IMR-90 (cell line): ENCODE measurements around the gene TBX10. TPM values are rescaled to one million over a fixed set of nuclear protein-coding genes. Genes with fewer than 3 reads are reported as not detected.

Experiments used
- ATAC-seq: fragments of 200-7000 bp; cut with Tn5 transposase; 2 replicates; pipeline ENCODE4 v1.9.1; 2020; ENCODE audit warnings: low read depth, mild to moderate bottlenecking, moderate library complexity
- BruUV-seq: library from RNA; stranded (reverse); fragments of 400-500 nt; replicated peaks from 2 replicates; lab custom pipeline; 2021; lab: Mats Ljungman, UMichigan
- CTCF ChIA-PET: fragments of 300-600 bp; formaldehyde crosslinking; extraction: SDS; loops from one replicate; lab custom pipeline; 2021; ENCODE audit warnings: antibody characterized with exemption; lab: Yijun Ruan, JAX
- POLR2A ChIA-PET: fragments of 300-600 bp; sonication (Branson Sonifier 250); formaldehyde crosslinking; loops from one replicate; lab custom pipeline; 2022; ENCODE audit warnings: antibody characterized with exemption; ENCODE audit not compliant: unreplicated experiment; lab: Charles Lee
- DNase-seq: peaks from one replicate; pipeline ENCODE4 v3.0.0; 2013
- H2AFZ ChIP-seq: replicated peaks from 2 replicates; pipeline ENCODE3; 2013; ENCODE audit warnings: low read length, mild to moderate bottlenecking; ENCODE audit not compliant: poor library complexity
- H2AK5ac ChIP-seq: 2 replicates; pipeline ENCODE4 v1.6.1; 2013; ENCODE audit warnings: low read depth, low read length, inconsistent platforms
- H2AK9ac ChIP-seq: replicated peaks from 2 replicates; pipeline ENCODE3; 2013; ENCODE audit warnings: mild to moderate bottlenecking, low read depth, low read length, moderate library complexity; ENCODE audit not compliant: poor library complexity
- H2BK120ac ChIP-seq: 2 replicates; pipeline ENCODE4 v1.6.1; 2013; ENCODE audit warnings: low read depth, low read length, inconsistent platforms
- H2BK15ac ChIP-seq: 3 replicates; pipeline ENCODE4 v1.6.1; 2013; ENCODE audit warnings: low read depth, low read length, inconsistent platforms
- H2BK20ac ChIP-seq: 2 replicates; pipeline ENCODE4 v1.6.1; 2013; ENCODE audit warnings: low read depth, mild to moderate bottlenecking, inconsistent platforms, low read length, moderate library complexity
- H2BK5ac ChIP-seq: 2 replicates; pipeline ENCODE4 v1.6.1; 2013; ENCODE audit warnings: mild to moderate bottlenecking, low read depth, low read length, inconsistent platforms; ENCODE audit not compliant: poor library complexity, severe bottlenecking
- H3K14ac ChIP-seq: replicated peaks from 2 replicates; pipeline ENCODE4 v1.6.1; 2013; ENCODE audit warnings: low read depth, low read length, inconsistent platforms
- H3K18ac ChIP-seq: 2 replicates; pipeline ENCODE4 v1.6.1; 2013; ENCODE audit warnings: low read depth, low read length, control low read depth
- H3K23ac ChIP-seq: 2 replicates; pipeline ENCODE4 v1.6.1; 2013; ENCODE audit warnings: low read depth, low read length, inconsistent platforms
- H3K27ac ChIP-seq: 2 replicates; pipeline ENCODE4 v1.5.1; 2013; ENCODE audit warnings: mild to moderate bottlenecking, control low read depth, low read length; ENCODE audit not compliant: insufficient read depth
- H3K27me3 ChIP-seq: 2 replicates; pipeline ENCODE4 v1.6.1; 2013; ENCODE audit warnings: low read length; ENCODE audit not compliant: control insufficient read depth, insufficient read depth
- H3K36me3 ChIP-seq: 2 replicates; pipeline ENCODE4 v1.6.1; 2013; ENCODE audit warnings: low read length, mixed read lengths; ENCODE audit not compliant: control insufficient read depth, insufficient read depth
- H3K4ac ChIP-seq: 2 replicates; pipeline ENCODE4 v1.6.1; 2013; ENCODE audit warnings: low read depth, low read length, inconsistent platforms
- H3K4me1 ChIP-seq: 2 replicates; pipeline ENCODE4 v1.6.1; 2013; ENCODE audit warnings: low read length, mixed read lengths; ENCODE audit not compliant: control insufficient read depth, insufficient read depth
- H3K4me2 ChIP-seq: 2 replicates; pipeline ENCODE4 v1.6.1; 2013; ENCODE audit warnings: low read depth, mild to moderate bottlenecking, control low read depth, low read length, moderate library complexity
- H3K4me3 ChIP-seq: 2 replicates; pipeline ENCODE4 v1.5.1; 2013; ENCODE audit warnings: low read depth, mild to moderate bottlenecking, control low read depth, low read length, moderate library complexity; ENCODE audit not compliant: insufficient read depth
- H3K56ac ChIP-seq: 2 replicates; pipeline ENCODE4 v1.6.1; 2013; ENCODE audit warnings: low read length, inconsistent platforms; ENCODE audit not compliant: insufficient read depth; ENCODE audit errors: extremely low read depth
- H3K79me1 ChIP-seq, 2 experiments: 2 replicates each; pipeline ENCODE4 v1.6.1; 2013; ENCODE audit warnings: low read length in 2 of 2, inconsistent platforms in 1 of 2, low read depth in 1 of 2
- H3K9ac ChIP-seq: 2 replicates; pipeline ENCODE4 v1.6.1; 2013; ENCODE audit warnings: low read depth, low read length, control low read depth
- H3K9me1 ChIP-seq: 2 replicates; pipeline ENCODE4 v1.6.1; 2013; ENCODE audit warnings: low read length, inconsistent platforms; ENCODE audit not compliant: insufficient read depth
- H3K9me3 ChIP-seq: 2 replicates; pipeline ENCODE4 v1.6.1; 2013; ENCODE audit warnings: low read length; ENCODE audit not compliant: control insufficient read depth, insufficient read depth
- H4K20me1 ChIP-seq: 2 replicates; pipeline ENCODE4 v1.6.1; 2013; ENCODE audit warnings: low read length, inconsistent platforms; ENCODE audit not compliant: insufficient read depth
- H4K5ac ChIP-seq: 2 replicates; pipeline ENCODE4 v1.6.1; 2013; ENCODE audit warnings: mild to moderate bottlenecking, low read depth, low read length, control low read depth
- H4K8ac ChIP-seq, 2 experiments: 2 replicates each; pipeline ENCODE4 v1.6.1; 2013; ENCODE audit warnings: low read depth in 2 of 2, low read length in 2 of 2, control low read depth in 1 of 2, inconsistent platforms in 1 of 2
- H4K91ac ChIP-seq: 2 replicates; pipeline ENCODE4 v1.6.1; 2013; ENCODE audit warnings: low read depth, low read length, inconsistent platforms; ENCODE audit not compliant: insufficient read depth
- BHLHE40 ChIP-seq: fragments of 150-350 bp; IDR thresholded peaks from 2 replicates; pipeline ENCODE4 v1.6.1; 2016; ENCODE audit warnings: mild to moderate bottlenecking, low read depth, low read length
- CEBPB ChIP-seq: IDR thresholded peaks from 2 replicates; pipeline ENCODE4 v1.6.1; 2012; ENCODE audit warnings: low read depth, low read length, improper control_type of control experiment
- CHD1 ChIP-seq: IDR thresholded peaks from 2 replicates; pipeline ENCODE4 v1.6.1; 2012; ENCODE audit warnings: low read depth, low read length, improper control_type of control experiment
- CTCF ChIP-seq: conservative IDR thresholded peaks from 2 replicates; pipeline ENCODE4 v1.5.1; 2012; ENCODE audit warnings: mild to moderate bottlenecking, low read depth, low read length, improper control_type of control experiment
- ELK1 ChIP-seq: fragments of 150-350 bp; IDR thresholded peaks from 2 replicates; pipeline ENCODE4 v1.6.1; 2016; ENCODE audit warnings: low read depth, mild to moderate bottlenecking, low read length, moderate library complexity, borderline replicate concordance
- FOS ChIP-seq: fragments of 150-350 bp; IDR thresholded peaks from 2 replicates; pipeline ENCODE4 v1.6.1; 2016; ENCODE audit warnings: low read depth, low read length
- MAFK ChIP-seq: IDR thresholded peaks from 2 replicates; pipeline ENCODE4 v1.6.1; 2012; ENCODE audit warnings: low read depth, low read length, improper control_type of control experiment
- MAZ ChIP-seq: IDR thresholded peaks from 2 replicates; pipeline ENCODE4 v1.6.1; 2012; ENCODE audit warnings: low read depth, mild to moderate bottlenecking, low read length, improper control_type of control experiment, moderate library complexity, borderline replicate concordance
- MXI1 ChIP-seq: IDR thresholded peaks from 2 replicates; pipeline ENCODE4 v1.6.1; 2012; ENCODE audit warnings: low read depth, mild to moderate bottlenecking, low read length, moderate library complexity, borderline replicate concordance
- POLR2A ChIP-seq: IDR thresholded peaks from 2 replicates; pipeline ENCODE4 v1.6.1; 2012; ENCODE audit warnings: mild to moderate bottlenecking, low read depth, low read length
- RAD21 ChIP-seq: IDR thresholded peaks from 2 replicates; pipeline ENCODE4 v1.6.1; 2012; ENCODE audit warnings: low read length, improper control_type of control experiment
- RCOR1 ChIP-seq: IDR thresholded peaks from 2 replicates; pipeline ENCODE4 v1.6.1; 2012; ENCODE audit warnings: mild to moderate bottlenecking, low read length, improper control_type of control experiment; ENCODE audit not compliant: insufficient replicate concordance
- RFX5 ChIP-seq: IDR thresholded peaks from 2 replicates; pipeline ENCODE4 v1.8.0; 2012; ENCODE audit warnings: low read depth, mild to moderate bottlenecking, low read length, moderate library complexity
- SMC3 ChIP-seq: fragments of 150-350 bp; IDR thresholded peaks from 2 replicates; pipeline ENCODE4 v1.6.1; 2016; ENCODE audit warnings: low read depth, mild to moderate bottlenecking, antibody characterized with exemption, low read length, moderate library complexity
- USF2 ChIP-seq: fragments of 150-350 bp; IDR thresholded peaks from 2 replicates; pipeline ENCODE4 v1.6.1; 2017; ENCODE audit warnings: mild to moderate bottlenecking, antibody characterized with exemption, low read length, low read depth
- WGBS, 2 experiments: methylation state at CpG; one replicate each; pipeline versions ENCODE4 v1.1.5 to v1.1.7; 2013; ENCODE audit warnings: missing lambda C conversion rate in 2 of 2; ENCODE audit not compliant: insufficient read length in 1 of 2; ENCODE audit errors: extremely low coverage in 2 of 2; 5-methylcytosine and 5-hydroxymethylcytosine counted together
- dilution Hi-C: fragments of 300-500 bp; cut with HindIII; formaldehyde crosslinking; loops from one replicate; pipeline ENCODE4 v1.14.3; 2018; ENCODE audit warnings: low sequenced_read_pairs; ENCODE audit not compliant: unreplicated experiment
- in situ Hi-C: fragments of 300-500 bp; cut with MboI; formaldehyde crosslinking; loops from 3 replicates; pipeline ENCODE4 v1.14.3; 2019; ENCODE audit warnings: low sequenced_read_pairs, inconsistent platforms, mixed read lengths
- intact Hi-C: fragments of 100-400 bp; cut with micrococcal nuclease; formaldehyde crosslinking; loops from 2 replicates; pipeline ENCODE4 v1.10.0; 2022
- polyA plus RNA-seq, 3 experiments: library from polyadenylated mRNA; depleted of rRNA; stranded (reverse); fragments of >200 nt; gene quantifications; 2 replicates each; pipeline ENCODE4 v1.2.3, GENCODE V29; 2012; ENCODE audit warnings: low replicate concordance in 1 of 3
- total RNA-seq: library from RNA; depleted of rRNA; stranded (reverse); fragments of >200 nt; gene quantifications from 2 replicates; pipeline ENCODE4 v1.2.3, GENCODE V29; 2012

Gene TBX10
- total and polyA plus RNA-seq, 2 of the 4 experiments (the other 2 are of a cell fraction): not detected

- dilution Hi-C loops: no loop called here
- H3K18ac ChIP-seq: no peak overlapping the region
- 0 out of 2 replicates have a peak, but pooled peaks cover 4% of the 10 kb centered on the region for H4K20me1 ChIP-seq
- no peak overlapping the region for H2BK20ac ChIP-seq
- H2AFZ ChIP-seq: no peak overlapping the region
- H4K5ac ChIP-seq: no peak overlapping the region
- no peak overlapping the region for H3K14ac ChIP-seq
- intact Hi-C loops: loop anchor here (10.0 kb wide), 1 partner anchor 146 kb away; no protein-coding TSS in a partner anchor
- no peaks in the 10 kb centered on the region for H3K4me1 ChIP-seq
- H3K9ac ChIP-seq: no peak overlapping the region
- H3K4ac ChIP-seq: no peak overlapping the region
- no peak overlapping the region for H3K4me2 ChIP-seq
- H3K23ac ChIP-seq: no peak overlapping the region
- no peak overlapping the region for H2BK120ac ChIP-seq
- peaks cover 7% of the 10 kb centered on the region; the same call in 1 of the 2 replicates for H3K9me1 ChIP-seq
- no peak overlapping the region for H2AK5ac ChIP-seq
- H3K9me3 ChIP-seq: no peaks in the 10 kb centered on the region; the same call in 1 of the 2 replicates
- no peaks in the 10 kb centered on the region for H3K79me1 ChIP-seq
- H2BK15ac ChIP-seq: no peak overlapping the region
- no peak overlapping the region for H3K27ac ChIP-seq
- DNase-seq: no peak
- ChIA-PET POLR2A (no interaction called here), CTCF (no interaction called here)
- in situ Hi-C loops: no loop called here
- no peak overlapping the region for H2BK5ac ChIP-seq
- H3K56ac ChIP-seq: no peak overlapping the region
- ATAC-seq: no peak
- H2AK9ac ChIP-seq: no peak overlapping the region
- no peak overlapping the region for H4K8ac ChIP-seq
- H3K4me3 ChIP-seq: no peak overlapping the region
- H3K27me3 ChIP-seq: peaks cover 15% of the 10 kb centered on the region
- H3K36me3 ChIP-seq: no peaks in the 10 kb centered on the region
- 67% methylated on average over 5 of the region's 12 CpGs; no CpG with 5 or more reads in 1 of the 2 experiments for WGBS, 2 experiments
- H4K91ac ChIP-seq: no peak overlapping the region
- no TSS peak for BruUV-seq
- TF ChIP-seq CTCF (no peak), POLR2A (no peak), FOS (no peak), MAZ (no peak), MXI1 (no peak), USF2 (no peak), ELK1 (no peak), RCOR1 (no peak), CHD1 (no peak), CEBPB (no peak), MAFK (no peak), RAD21 (no peak), RFX5 (no peak), SMC3 (no peak), BHLHE40 (no peak)
Observed at GRCh38 chr11:67648796-67649613, 9.4 kb upstream of the TBX10 start.
